HEK293 (cell line): ENCODE data around the gene NFAT5.

ENCODE experiments used
- CTCF ChIP-seq: fragments of 450-650 bp; formaldehyde crosslinking; IDR thresholded peaks from 2 replicates; pipeline ENCODE4 v1.5.1; 2016; ENCODE audit warnings: missing biosample characterization, missing genetic modification characterization
- KLF16 ChIP-seq: fragments of 450-650 bp; formaldehyde crosslinking; IDR thresholded peaks from 2 replicates; pipeline ENCODE4 v1.5.1; 2017; ENCODE audit warnings: missing biosample characterization, missing genetic modification characterization
- PBX3 ChIP-seq: sonication (generic); formaldehyde crosslinking; IDR thresholded peaks from 2 replicates; pipeline ENCODE4 v1.8.1; 2022; ENCODE audit warnings: mild to moderate bottlenecking, moderate library complexity, missing genetic modification reagents
- RBAK ChIP-seq: fragments of 450-650 bp; formaldehyde crosslinking; IDR thresholded peaks from 2 replicates; pipeline ENCODE4 v1.5.1; 2016; ENCODE audit warnings: missing biosample characterization, missing genetic modification characterization
- ZNF274 ChIP-seq, 2 experiments: fragments of 200-500 bp in 1 of 2; fragments of 450-650 bp in 1 of 2; sonication (Bioruptor generic) in 1 of 2; formaldehyde crosslinking in 1 of 2; IDR thresholded peaks; 2 replicates each; pipeline versions ENCODE4 v1.5.1 to v1.6.1; 2014 to 2016; ENCODE audit warnings: borderline replicate concordance in 1 of 2, inconsistent platforms in 1 of 2, low read length in 1 of 2, missing biosample characterization in 1 of 2, missing genetic modification characterization in 1 of 2
- ZNF302 ChIP-seq: fragments of 450-650 bp; formaldehyde crosslinking; IDR thresholded peaks from 2 replicates; pipeline ENCODE4 v1.5.1; 2016; ENCODE audit warnings: missing biosample characterization, missing genetic modification characterization, low read depth
- ZNF311 ChIP-seq: fragments of 450-650 bp; formaldehyde crosslinking; IDR thresholded peaks from 2 replicates; pipeline ENCODE4 v1.5.1; 2017; ENCODE audit warnings: missing biosample characterization, missing genetic modification characterization, borderline replicate concordance
- ZNF571 ChIP-seq: fragments of 450-650 bp; formaldehyde crosslinking; IDR thresholded peaks from 2 replicates; pipeline ENCODE4 v1.5.0; 2017; ENCODE audit warnings: missing biosample characterization, missing genetic modification characterization
- ZNF785 ChIP-seq: fragments of 450-650 bp; formaldehyde crosslinking; IDR thresholded peaks from 2 replicates; pipeline ENCODE4 v1.5.1; 2016; ENCODE audit warnings: missing biosample characterization, missing genetic modification characterization
- ZSCAN23 ChIP-seq: fragments of 450-650 bp; formaldehyde crosslinking; IDR thresholded peaks from 2 replicates; pipeline ENCODE4 v1.5.1; 2016; ENCODE audit warnings: missing biosample characterization, missing genetic modification characterization
- TF ChIP-seq, protein P1 (sequence below): fragments of 450-650 bp; formaldehyde crosslinking; IDR thresholded peaks from 2 replicates; pipeline ENCODE4 v1.5.0; 2017; ENCODE audit warnings: missing biosample characterization, missing genetic modification characterization, borderline replicate concordance

DNA sequence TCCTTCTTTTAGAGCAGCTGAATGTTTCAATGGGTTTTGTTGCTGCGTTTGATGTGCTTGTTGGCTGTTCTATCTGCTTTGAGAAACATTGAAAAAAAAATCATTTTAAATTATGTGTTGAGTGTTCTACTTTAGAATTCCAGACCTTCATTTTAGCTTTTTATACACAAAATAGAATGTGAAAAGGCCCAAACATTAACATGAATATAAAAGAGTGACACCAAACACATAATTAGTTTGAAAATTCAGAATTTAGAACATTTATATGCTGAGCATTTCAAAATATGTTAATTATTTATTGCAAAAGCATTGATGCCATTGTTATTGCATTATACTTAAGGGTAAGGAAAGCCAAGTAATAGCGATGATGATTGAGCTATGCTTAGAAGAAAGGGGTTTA is 2.9 kb downstream of the NFAT5 start:
- TF ChIP-seq KLF16 (tag by site-specific recombination) (no peak), CTCF (tag by site-specific recombination) (no peak), ZNF274 (IDR thresholded peaks at IDR 0.05; ENCODE audit: low read length) (no peak), ZNF274 (tag by site-specific recombination; IDR thresholded peaks at IDR 0.05; ENCODE audit: borderline replicate concordance) (no peak), RBAK (tag by site-specific recombination) (no peak), ZNF571 (tag by site-specific recombination) (no peak), PBX3 (CRISPR knock-in tag) (no peak), ZNF785 (no peak), ZNF302 (no peak), ZNF311 (tag by site-specific recombination) (no peak), ZSCAN23 (tag by site-specific recombination) (no peak)
- TF ChIP-seq, protein P1, sequence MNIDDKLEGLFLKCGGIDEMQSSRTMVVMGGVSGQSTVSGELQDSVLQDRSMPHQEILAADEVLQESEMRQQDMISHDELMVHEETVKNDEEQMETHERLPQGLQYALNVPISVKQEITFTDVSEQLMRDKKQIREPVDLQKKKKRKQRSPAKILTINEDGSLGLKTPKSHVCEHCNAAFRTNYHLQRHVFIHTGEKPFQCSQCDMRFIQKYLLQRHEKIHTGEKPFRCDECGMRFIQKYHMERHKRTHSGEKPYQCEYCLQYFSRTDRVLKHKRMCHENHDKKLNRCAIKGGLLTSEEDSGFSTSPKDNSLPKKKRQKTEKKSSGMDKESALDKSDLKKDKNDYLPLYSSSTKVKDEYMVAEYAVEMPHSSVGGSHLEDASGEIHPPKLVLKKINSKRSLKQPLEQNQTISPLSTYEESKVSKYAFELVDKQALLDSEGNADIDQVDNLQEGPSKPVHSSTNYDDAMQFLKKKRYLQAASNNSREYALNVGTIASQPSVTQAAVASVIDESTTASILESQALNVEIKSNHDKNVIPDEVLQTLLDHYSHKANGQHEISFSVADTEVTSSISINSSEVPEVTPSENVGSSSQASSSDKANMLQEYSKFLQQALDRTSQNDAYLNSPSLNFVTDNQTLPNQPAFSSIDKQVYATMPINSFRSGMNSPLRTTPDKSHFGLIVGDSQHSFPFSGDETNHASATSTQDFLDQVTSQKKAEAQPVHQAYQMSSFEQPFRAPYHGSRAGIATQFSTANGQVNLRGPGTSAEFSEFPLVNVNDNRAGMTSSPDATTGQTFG (tag by site-specific recombination) = no peak
